OCI-LY7 (cell line): ENCODE measurements around the gene IRF2. TPM values are rescaled to one million over a fixed set of nuclear protein-coding genes. Genes with fewer than 3 reads are reported as not detected.
"Not testable (repeated sequence)": the region's sequence is repeated elsewhere in the genome, so short reads cannot be mapped to it uniquely, and the experiment has no call there.

ENCODE experiments used
- BruUV-seq: library from RNA; stranded (reverse); fragments of 400-500 nt; replicated peaks from 2 replicates; lab custom pipeline; 2021; lab: Mats Ljungman, UMichigan
- CTCF ChIA-PET: fragments of 300-600 bp; sonication (Branson Sonifier 250); formaldehyde crosslinking; loops from one replicate; lab custom pipeline; 2022; ENCODE audit warnings: antibody characterized with exemption; ENCODE audit not compliant: unreplicated experiment; lab: Charles Lee
- POLR2A ChIA-PET: fragments of 300-600 bp; sonication (Branson Sonifier 250); formaldehyde crosslinking; loops from one replicate; lab custom pipeline; 2022; ENCODE audit warnings: antibody characterized with exemption; lab: Charles Lee
- DNase-seq: peaks from one replicate; pipeline ENCODE4 v3.0.0-alpha.2; 2015; ENCODE audit warnings: low spot score
- H2AFZ ChIP-seq: fragments of 200-600 bp; sonication (generic), shearing (Covaris generic); 2 replicates; pipeline ENCODE4 v1.6.1; 2014; ENCODE audit warnings: mild to moderate bottlenecking, antibody characterized with exemption, low read length, moderate library complexity
- H3K27ac ChIP-seq: fragments of 200-600 bp; sonication (generic); 2 replicates; pipeline ENCODE4 v1.5.1; 2014; ENCODE audit warnings: mixed run types, low read depth, mild to moderate bottlenecking, moderate library complexity, low read length, inconsistent platforms; ENCODE audit not compliant: poor library complexity, severe bottlenecking
- H3K36me3 ChIP-seq: fragments of 200-600 bp; sonication (generic); 2 replicates; pipeline ENCODE4 v1.6.1; 2014; ENCODE audit warnings: mild to moderate bottlenecking, antibody characterized with exemption, low read length, moderate library complexity, mixed read lengths; ENCODE audit not compliant: insufficient read depth
- H3K4me1 ChIP-seq: fragments of 200-600 bp; sonication (generic); 2 replicates; pipeline ENCODE4 v1.5.1; 2014; ENCODE audit warnings: mild to moderate bottlenecking, low read length; ENCODE audit not compliant: insufficient read depth, poor library complexity, severe bottlenecking
- H3K4me2 ChIP-seq: fragments of 200-600 bp; sonication (generic); 2 replicates; pipeline ENCODE4 v1.6.1; 2014; ENCODE audit warnings: mild to moderate bottlenecking, low read length
- H3K4me3 ChIP-seq: fragments of 200-600 bp; sonication (generic); 2 replicates; pipeline ENCODE4 v1.5.1; 2014; ENCODE audit warnings: mild to moderate bottlenecking, low read depth, low read length; ENCODE audit not compliant: poor library complexity, severe bottlenecking
- H3K79me2 ChIP-seq: fragments of 200-600 bp; sonication (generic); 2 replicates; pipeline ENCODE4 v1.6.1; 2016; ENCODE audit warnings: low read depth, mild to moderate bottlenecking, low read length, moderate library complexity, mixed read lengths; ENCODE audit not compliant: insufficient read depth
- H3K9me2 ChIP-seq: fragments of 200-600 bp; sonication (generic); 2 replicates; pipeline ENCODE4 v1.6.1; 2016; ENCODE audit warnings: mild to moderate bottlenecking, low read length, mixed read lengths; ENCODE audit not compliant: insufficient read depth
- H3K9me3 ChIP-seq: fragments of 200-600 bp; sonication (generic); 2 replicates; pipeline ENCODE4 v1.6.1; 2014; ENCODE audit warnings: mild to moderate bottlenecking, mixed run types, low read length, mixed read lengths
- H4K20me1 ChIP-seq: fragments of 200-600 bp; sonication (generic); 2 replicates; pipeline ENCODE4 v1.6.1; 2014; ENCODE audit warnings: mild to moderate bottlenecking, antibody characterized with exemption, low read length, moderate library complexity, mixed read lengths; ENCODE audit not compliant: insufficient read depth
- EZH2phosphoT487 ChIP-seq: fragments of 200-600 bp; sonication (generic); IDR thresholded peaks from 2 replicates; pipeline ENCODE4 v1.6.1; 2018; ENCODE audit warnings: low read depth, borderline replicate concordance, mild to moderate bottlenecking, mixed run types, antibody characterized with exemption, low read length, moderate library complexity, mixed read lengths
- intact Hi-C: fragments of 100-400 bp; cut with micrococcal nuclease; formaldehyde crosslinking; loops from one replicate; pipeline ENCODE4 v1.10.0; 2022; ENCODE audit not compliant: unreplicated experiment
- total RNA-seq, 2 experiments: library from RNA; depleted of rRNA in 1 of 2; stranded (reverse); fragments of >200 nt in 1 of 2; shearing (Covaris generic) in 1 of 2; gene quantifications; 2 replicates each; pipeline ENCODE4 v1.2.3, GENCODE V29; 2014 to 2022
- TF ChIP-seq, protein P1 (sequence below): fragments of 200-600 bp; sonication (generic); conservative IDR thresholded peaks from 2 replicates; pipeline ENCODE4 v1.5.1; 2014; ENCODE audit warnings: mild to moderate bottlenecking, antibody characterized with exemption, low read length, moderate library complexity, mixed read lengths

Gene IRF2
- total RNA-seq, 2 experiments from 2014 or later: 32.3 to 37.8 TPM

DNA sequence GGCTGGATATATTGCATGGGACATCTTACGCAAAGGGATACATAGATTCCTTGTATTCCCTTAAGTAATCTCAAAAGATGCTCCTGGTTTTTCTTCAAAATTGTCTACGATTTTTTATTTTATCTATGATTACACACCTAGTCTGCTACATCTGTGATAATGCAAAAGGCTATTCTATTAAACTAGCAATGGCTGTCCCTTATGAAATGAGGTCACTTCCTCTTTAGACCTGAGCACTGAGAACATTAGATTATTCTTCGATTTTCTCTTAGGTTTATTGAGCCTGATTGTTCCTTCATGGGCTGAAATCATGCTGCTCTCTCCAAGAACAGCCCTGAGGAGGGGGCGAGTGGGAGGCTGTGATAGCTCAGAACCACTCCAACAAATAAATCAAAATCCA is 129.9 kb downstream of the IRF2 start:
- H4K20me1 ChIP-seq: no peaks in the 10 kb centered on the region
- CTCF ChIA-PET: no interaction called here
- no peaks in the 10 kb centered on the region for H3K79me2 ChIP-seq
- BruUV-seq: no TSS peak
- no peaks in the 10 kb centered on the region for H3K36me3 ChIP-seq
- H3K4me1 ChIP-seq: peaks cover 74% of the 10 kb centered on the region
- H3K9me3 ChIP-seq: no peaks in the 10 kb centered on the region
- intact Hi-C loops: no loop called here
- DNase-seq: no peak
- POLR2A ChIA-PET: interaction anchor here (0.6 to 7.5 kb wide), 13 partner anchors 9 to 148 kb away, joined by 3 to 117 read pairs (median 4); no protein-coding TSS in a partner anchor
- H3K4me3 ChIP-seq: peak overlapping the region; percentile 61
- H3K27ac ChIP-seq: no peak overlapping the region
- H3K4me2 ChIP-seq: peak overlapping the region; percentile 80
- TF ChIP-seq EZH2phosphoT487: no peak
- TF ChIP-seq, protein P1, sequence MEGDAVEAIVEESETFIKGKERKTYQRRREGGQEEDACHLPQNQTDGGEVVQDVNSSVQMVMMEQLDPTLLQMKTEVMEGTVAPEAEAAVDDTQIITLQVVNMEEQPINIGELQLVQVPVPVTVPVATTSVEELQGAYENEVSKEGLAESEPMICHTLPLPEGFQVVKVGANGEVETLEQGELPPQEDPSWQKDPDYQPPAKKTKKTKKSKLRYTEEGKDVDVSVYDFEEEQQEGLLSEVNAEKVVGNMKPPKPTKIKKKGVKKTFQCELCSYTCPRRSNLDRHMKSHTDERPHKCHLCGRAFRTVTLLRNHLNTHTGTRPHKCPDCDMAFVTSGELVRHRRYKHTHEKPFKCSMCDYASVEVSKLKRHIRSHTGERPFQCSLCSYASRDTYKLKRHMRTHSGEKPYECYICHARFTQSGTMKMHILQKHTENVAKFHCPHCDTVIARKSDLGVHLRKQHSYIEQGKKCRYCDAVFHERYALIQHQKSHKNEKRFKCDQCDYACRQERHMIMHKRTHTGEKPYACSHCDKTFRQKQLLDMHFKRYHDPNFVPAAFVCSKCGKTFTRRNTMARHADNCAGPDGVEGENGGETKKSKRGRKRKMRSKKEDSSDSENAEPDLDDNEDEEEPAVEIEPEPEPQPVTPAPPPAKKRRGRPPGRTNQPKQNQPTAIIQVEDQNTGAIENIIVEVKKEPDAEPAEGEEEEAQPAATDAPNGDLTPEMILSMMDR: no peak
- H2AFZ ChIP-seq: peak overlapping the region; percentile 87; the same call in 1 of the 2 replicates
- H3K9me2 ChIP-seq: no peaks in the 10 kb centered on the region

DNA sequence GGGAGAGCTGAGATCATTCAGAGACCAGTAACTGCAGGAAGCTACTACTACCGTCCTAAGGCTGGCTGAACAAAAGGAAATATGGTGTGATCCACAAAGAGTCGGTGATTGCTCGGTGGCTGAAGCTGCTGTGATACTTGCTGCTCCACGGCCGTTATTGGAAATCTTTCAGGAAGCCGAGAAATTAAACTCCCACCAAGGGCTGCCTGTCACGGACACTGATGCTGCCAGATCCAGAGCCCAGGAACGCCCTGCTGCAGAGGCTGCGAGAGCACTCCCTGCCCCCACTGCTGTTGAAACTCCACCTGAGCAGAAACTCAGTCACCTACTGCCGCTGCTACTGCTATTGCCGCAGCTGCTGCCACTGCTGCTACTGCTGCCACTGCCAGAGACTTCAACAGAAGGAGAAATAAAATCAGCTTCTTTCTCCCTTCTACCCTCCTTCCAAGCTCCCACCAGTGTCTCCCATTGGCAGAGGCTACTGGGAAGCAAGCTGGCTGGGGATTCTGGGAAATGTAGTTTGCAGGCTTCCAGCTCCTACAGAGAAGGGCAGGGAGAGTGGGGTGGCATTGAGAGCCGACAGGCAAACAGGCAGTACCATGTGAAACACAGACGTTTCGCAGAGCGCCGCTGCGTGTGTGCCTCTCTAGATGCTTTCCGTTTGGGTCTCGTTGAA is 130.7 kb downstream of the IRF2 start:
- Histone ChIP-seq H3K4me2 (peak overlapping the region; percentile 80), H3K9me2 (no peaks in the 10 kb centered on the region), H4K20me1 (no peaks in the 10 kb centered on the region), H3K4me1 (peaks cover 66% of the 10 kb centered on the region), H3K9me3 (peaks cover 2% of the 10 kb centered on the region; the same call in 1 of the 2 replicates), H3K4me3 (peak overlapping the region; percentile 61), H3K79me2 (no peaks in the 10 kb centered on the region), H3K36me3 (no peaks in the 10 kb centered on the region), H2AFZ (peak overlapping the region; percentile 87), H3K27ac (peak overlapping the region; percentile 26)
- intact Hi-C loops: loop anchor here (1.0 kb wide), 1 partner anchor 15 kb away; no protein-coding TSS in a partner anchor
- BruUV-seq: TSS peak; percentile 62
- ChIA-PET CTCF (interaction anchor here (0.6 to 1.0 kb wide), 3 partner anchors 16 to 77 kb away, joined by 3 to 4 read pairs (median 3); no protein-coding TSS in a partner anchor), POLR2A (interaction anchor here (0.6 to 7.5 kb wide), 12 partner anchors 9 to 170 kb away, joined by 3 to 117 read pairs (median 4); no protein-coding TSS in a partner anchor)
- DNase-seq: peak; percentile 64
- no peak for TF ChIP-seq EZH2phosphoT487
- TF ChIP-seq, protein P1: no peak

DNA sequence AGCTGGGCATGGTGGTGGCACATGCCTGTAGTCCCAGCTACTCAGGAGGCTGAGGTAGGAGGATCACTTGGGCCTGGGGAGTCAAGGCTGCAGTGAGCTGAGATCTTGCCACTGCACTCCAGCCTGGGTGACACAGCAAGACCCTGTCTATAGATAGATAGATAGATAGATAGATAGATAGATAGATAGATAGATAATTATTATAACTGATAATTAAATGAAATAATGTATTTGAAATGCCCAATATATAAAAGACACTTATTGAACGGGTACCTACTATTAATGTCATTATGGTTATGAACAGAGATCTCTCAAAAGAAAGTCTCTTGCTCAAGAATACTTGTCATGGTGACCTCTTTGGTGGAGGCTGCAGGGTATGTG is 131.5 kb downstream of the IRF2 start:
- H3K36me3 ChIP-seq, BruUV-seq, H3K79me2 ChIP-seq, H4K20me1 ChIP-seq, CTCF ChIA-PET, DNase-seq, H3K27ac ChIP-seq, H2AFZ ChIP-seq, H3K9me2 ChIP-seq, H3K4me3 ChIP-seq, H3K9me3 ChIP-seq: not testable (repeated sequence)
- intact Hi-C loops: loop anchor here (1.0 kb wide), 1 partner anchor 15 kb away; no protein-coding TSS in a partner anchor
- peak overlapping the region; percentile 80 for H3K4me2 ChIP-seq
- POLR2A ChIA-PET: interaction anchor here (0.6 to 7.5 kb wide), 10 partner anchors 10 to 202 kb away, joined by 3 to 117 read pairs (median 4); no protein-coding TSS in a partner anchor
- H3K4me1 ChIP-seq: peaks cover 58% of the 10 kb centered on the region
